Stimulated activated CD8-positive, alpha-beta memory T cell treated with anti-CD3 and anti-CD28 coated beads, Interleukin-15, amount 100 ng/mL, for 4 hours (primary cell): Measurements from ENCODE around the gene SCMH1.

ENCODE experiments used
- DNase-seq, 2 donors: peaks; one replicate each; pipeline ENCODE4 v3.0.0-alpha.2; 2020; ENCODE audit warnings: low read depth in 2 of 2

The SCMH1 gene

DNA sequence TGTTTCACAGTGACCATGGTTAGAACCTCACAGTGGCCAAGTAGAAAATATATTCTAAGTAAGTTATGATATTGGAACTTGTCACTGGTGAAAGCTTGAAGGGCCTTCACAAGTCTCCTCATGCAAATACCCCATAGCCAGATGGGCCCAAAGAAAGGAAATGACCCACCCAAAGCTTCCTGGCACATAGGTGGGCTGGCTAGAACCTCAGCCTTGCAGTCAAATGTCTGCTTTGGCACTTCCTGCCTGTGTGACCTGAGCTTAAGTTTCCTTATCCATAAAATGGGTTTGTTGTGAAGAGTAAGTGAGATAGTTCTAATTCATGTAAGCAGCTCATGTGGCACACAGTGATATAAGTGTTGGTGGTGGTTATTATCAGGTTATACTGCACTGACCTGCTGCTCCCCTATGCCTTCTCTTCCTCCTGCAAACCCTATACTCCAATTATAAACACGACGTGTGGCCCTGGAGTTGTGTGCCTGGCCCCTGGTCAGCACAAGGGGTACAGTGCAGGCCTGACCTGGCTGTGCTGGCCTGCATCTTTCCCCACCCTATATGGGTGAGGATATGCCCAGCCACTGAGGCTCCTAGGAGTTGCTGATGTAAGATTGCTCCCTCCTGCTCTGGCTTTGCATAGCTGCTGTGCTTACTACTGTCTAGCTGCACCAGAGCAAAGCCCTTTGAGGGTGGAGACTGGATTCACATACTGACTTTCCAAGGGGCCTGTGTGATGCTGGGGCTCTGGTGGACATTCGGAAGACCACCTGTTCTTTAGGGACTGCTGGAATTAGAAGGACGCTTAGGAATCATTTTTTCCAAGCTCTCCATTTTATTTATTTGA, 215.9 kb downstream of the SCMH1 start:
- DNase-seq: no peak

DNA sequence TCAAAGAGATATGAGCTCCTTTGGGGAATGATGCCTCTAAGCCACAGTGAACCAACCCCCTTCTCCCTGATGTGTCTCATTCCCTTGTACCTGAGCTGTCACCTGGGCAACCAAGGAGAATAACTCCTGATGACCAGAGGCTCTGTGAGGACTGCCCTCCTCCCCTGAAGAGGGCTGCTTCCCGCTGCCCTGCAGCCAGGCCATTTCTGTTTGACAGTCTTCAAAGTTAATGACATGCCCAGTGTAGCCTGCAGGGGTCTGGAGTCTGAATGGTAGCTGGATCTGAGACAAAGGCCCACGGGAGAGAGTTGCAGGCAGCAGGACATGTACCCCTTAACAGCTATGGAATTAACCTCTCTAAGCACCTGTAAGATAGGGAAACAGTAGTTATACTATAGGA, 217.2 kb downstream of the SCMH1 start:
- no peak for DNase-seq

DNA sequence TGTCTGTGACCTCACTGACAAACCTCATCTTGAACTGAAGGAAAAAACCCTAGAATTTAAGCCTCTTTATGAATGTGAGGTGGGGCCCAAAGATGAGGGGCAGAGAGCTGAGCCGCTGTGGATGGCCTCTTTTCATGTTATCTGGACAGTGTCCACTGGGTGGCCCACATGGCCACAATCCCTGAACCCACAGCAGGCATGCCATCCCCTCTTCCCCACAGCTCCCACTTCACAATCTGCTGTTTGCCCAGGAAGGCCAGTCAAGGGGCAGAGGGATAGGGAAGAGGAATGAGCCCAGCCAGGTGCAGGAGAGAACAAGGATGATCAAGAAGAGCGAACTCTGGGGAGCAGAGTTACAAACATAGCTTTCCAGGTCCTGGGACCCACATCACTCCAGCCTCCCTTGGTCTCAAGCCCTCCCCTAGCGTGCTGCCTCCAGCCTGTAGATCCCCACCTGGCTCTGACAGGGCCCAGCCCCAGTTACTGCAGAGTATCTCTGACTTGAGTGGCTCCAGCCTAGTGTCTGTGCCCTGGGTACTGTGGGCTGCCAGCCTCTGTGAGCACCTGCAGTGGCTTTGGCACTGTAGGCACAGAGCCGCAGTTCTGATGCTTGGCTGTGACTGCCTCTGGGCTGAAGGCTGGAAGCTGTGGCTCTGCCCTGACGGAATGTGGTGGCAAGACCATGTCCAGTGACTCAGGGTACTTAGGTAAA, 218.7 kb downstream of the SCMH1 start:
- DNase-seq: no peak

DNA sequence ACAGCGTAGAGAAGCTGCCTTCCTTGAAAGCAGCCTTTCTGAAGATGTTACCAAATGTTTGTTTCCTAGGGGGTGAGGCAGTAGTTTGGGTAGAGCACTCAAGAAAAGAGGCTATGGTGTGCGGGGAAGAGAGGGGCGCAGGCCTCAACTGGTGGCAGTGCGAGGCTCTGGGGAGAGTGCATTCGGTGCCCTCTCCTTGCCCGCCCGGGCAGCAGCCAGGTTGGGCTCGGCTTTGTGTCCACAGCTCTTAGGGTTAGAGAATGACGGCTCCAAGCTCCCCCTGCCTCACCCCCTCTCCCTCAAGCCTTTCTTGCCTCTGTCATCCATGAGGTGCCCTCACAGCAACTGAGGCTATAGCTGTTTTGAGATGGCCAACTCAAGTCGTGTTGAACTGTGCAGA, 219.7 kb downstream of the SCMH1 start:
- DNase-seq: no peak

DNA sequence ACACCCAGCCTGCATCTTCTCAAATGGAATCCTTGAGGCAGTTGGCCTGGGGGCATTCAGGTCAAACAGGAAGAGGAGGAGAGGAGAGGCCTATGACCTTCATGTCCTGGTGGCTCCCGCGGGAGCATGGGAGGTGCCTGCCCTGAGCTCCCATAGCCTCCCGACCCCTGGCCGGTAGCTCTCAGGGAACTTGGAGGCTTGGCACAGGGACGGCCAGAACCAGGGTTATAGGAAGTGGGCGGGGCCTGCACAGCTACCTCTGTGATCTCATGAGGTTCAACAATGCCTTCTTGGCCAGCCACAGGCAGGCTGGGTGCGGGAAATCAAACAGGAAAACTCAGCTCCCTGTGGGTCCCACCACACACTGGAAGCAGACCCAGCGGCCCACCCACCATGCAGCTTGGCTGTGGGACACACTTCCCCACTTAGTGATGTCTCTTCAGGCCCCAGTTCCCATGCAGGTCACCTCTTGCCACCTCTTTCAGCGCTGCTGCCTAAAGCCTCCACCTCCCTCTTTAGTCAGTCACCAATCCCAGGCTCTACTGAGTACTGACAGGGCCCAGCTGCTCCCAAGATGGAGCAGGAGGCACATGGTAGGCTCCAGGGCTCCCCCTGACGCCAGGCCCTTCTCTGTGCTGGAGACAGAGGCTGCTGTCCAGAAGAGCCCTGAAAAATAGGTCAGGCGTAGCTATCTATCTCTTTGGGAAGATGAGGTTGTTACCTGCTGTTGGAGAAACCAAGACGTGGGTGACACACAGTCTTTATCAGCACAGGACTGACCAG, 220.4 kb downstream of the SCMH1 start, which contains the start of gene SLFNL1:
SLFNL1 (minus strand) TSS at position 200 of the 783 bp plus-strand sequence. CDS start 1,065 bp downstream, outside the sequence.
- no peak for DNase-seq

DNA sequence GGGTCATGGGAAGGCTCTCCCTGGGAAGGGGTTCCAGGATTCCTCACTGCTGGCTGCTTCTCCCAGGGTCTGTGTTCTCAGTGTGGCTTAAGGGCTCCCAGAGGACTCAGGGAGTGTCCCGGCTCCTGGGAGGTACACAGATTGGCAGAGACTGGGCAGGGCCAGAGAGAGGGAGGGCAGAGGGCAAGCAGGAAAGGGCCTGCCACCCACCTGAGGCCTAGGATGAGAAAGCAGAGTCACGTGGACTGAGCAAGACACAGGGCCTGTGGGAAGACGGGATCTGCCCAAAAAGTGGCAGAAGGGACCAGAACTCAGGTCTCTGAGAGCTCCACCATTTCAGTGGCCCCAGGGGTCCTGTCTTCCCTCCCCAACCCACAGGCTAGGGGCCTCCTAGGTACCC, 221.5 kb downstream of the SCMH1 start:
- DNase-seq: no peak

DNA sequence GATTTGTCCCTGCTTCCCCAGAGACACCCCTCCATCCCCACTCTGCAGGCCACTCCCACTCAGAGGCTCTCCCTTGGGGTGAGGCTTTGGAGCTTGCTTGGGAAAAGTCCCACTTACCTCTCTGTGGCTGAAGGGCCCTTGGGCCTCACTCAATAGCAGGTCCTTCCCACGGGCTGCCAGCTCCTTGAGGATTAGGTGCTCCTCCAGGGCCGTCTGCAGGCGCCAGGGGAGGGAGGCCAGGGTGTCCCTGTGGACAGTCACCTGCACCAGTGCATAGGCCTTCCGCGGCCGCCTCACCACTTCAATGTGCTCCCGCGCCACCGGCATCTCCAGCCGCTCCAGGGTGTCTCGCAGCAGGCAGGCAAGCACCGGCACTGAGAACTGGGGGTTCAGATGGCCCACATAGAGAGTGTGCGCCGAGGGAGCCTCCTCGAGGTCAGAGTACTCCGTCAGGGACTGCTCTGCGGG, 222.0 kb downstream of the SCMH1 start:
- DNase-seq: no peak

DNA sequence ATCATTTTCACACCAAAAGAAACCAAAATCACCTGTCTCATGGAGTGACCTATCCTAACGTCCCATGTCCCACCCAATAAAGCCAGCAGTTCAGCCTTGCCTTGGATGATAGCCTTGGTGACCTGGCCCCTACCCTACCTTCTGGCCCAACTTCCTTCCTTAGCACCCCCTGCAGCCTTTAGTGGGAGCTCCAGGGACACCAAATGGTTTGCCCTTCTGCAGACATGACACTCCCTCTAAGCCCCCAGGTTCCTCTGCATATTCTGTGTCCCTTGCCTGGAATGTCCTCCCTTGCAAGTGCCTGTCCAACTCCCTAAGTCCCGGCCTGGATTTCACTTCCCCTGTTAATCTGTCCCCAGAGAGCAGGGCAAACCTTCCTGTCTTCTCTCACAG, 222.8 kb downstream of the SCMH1 start:
- no peak for DNase-seq

DNA sequence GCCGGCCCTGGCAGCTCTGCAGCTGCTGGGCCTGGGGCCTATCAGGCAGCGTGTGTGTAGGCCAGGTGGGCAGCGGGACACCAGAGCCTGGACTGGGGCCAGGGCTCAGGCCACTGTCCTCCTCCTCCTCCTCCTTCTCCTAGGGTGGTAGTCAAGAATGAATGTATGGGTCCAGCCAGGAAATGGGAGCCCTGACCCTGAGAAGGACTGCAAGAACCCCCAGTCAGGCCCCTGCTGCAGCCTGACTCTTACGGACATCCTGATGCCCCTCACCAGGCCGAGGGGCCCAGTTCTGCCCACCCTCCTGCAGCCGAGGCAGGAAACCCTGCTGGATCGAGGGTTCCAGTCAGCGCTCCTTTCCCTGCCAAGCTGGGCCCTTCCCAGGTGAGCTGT, 224.1 kb downstream of the SCMH1 start:
- no peak for DNase-seq

DNA sequence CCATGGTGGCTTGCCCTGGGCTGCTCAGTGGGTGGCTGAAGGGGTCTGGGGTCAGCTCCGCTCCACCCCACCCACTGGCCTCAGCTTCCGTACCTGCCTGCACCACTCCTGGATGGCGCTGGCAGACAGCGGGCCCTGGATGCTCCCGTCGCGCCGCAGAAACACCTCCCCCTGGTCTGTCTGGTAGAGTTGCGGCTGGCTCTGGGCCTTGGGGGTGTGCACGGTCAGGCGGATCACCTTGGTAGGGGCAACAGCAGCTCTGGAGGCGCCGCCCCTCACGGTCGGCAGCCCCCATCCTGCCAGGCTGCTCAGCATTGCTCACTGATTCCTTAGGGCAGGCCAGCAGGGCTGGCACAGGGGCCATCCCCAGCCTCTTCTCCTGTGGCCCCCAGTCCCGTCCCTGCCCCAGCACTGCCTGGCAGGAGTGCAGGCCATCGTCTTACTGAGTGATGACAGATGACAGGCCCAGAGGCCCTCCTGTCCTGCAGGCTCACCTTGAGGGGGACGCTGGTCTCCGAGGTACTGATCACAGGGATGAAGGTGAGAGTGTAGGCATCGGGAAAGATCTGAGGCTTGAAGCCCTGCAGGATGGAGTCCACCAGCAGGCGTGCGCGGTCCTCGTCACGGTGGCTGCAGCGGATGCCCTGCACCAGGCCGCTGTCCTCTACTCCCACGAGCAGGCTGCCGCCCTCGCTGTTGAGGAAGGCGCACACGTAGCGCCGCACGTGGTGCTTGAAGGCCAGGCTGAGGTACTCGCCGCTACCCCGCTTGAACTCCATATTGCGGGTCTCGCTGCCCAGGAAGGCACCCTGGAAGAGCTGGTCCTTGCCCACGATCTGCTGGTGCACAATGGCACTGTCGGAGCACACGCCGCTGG, 224.7 kb downstream of the SCMH1 start:
- no peak for DNase-seq

DNA sequence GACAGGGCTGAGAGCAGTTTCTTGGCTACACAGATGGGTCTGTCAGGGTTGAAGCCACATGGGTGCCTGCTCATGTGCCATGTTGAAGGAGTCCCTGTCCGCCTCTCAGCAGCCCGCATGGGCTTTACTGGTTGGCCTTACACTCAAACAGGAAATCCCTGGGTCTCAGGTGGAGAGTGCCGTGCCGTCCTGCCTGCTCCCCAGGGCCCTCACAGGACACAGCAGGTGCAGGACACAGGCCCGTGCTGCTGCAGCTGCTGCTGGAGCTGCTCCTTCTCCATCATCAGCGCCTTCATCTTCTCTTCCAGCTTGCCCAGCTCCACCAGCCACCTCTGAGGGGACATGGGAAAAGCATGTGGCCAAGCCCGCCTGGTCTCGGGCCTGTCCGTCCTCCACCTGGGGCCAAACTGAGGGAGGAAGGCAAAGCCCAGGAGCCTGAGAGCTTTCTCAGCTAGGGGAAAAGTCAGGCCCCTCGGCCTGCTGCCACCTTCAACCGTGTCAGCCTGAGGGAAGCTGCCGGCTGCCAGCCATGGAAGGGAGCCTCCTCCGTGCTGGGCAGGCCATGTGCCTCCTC, 226.1 kb downstream of the SCMH1 start:
- no peak for DNase-seq

DNA sequence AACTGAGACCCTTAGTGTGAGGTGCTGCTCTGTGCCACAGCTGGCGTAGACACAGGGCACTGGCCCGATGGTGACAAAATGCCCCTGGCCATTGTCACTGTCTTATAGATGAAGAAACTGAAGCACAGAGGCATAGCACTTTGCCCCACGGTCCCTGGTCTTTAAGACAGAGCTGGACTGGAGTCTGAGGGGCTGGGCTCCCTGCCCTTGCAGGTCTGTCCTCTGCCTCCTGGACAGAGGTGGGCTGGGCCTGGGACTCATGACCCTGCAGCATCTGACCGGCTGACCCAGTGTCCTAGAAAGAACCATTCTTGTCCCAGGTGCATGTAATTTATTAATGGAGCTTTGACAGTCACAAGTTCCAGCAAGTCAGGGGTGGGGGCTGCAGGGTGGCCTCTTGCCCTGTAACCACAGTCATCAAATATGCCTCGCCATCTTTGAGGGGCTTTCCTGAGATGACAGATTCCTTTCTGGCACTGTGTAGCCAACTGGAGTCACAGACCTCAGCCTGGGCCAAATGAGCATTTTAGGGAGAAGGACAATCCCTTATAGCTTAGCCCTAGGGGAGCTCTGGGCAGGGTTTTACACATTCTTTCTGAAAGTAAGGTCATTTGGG, 226.7 kb downstream of the SCMH1 start:
- DNase-seq: no peak

DNA sequence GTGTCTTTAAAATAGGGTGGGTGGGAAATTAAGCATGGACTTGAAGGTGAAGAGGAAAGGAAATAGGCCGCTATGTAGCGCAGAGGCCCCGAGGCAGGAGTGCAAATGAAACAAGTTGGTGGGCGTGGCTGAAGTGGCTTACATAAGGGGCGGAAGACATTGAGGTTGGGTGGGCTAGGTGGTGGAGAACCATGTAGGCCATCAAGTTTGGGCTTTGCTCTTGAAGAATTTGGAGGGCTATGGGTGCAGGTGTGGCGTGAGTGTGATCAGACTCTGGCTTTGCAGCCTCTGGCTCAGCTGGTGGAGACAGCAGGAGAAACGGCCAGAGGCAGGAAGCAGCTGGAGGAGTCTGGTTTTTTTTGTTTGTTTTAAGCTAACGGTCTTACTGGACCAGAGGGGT, 227.2 kb downstream of the SCMH1 start:
- DNase-seq: no peak

DNA sequence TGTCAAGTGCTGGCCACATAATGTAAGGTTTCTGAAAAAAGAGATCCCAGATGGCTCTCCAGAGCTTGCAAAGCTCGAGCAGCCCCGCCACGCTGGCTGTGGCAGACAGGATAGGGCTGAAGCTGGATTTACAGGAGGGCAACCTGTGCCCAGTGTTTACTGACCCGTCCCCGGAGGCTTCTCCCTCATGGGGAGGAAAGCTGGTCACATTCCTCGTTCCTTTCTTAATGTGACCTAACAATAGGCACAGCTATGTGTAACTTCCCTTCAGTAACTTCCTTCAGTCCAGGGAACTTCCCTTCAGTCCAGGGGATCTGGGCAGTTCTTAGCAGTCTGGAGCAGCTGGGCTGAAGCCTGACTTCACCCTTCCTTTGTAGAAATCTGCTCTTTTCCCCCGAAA, 228.3 kb downstream of the SCMH1 start:
- no peak for DNase-seq

DNA sequence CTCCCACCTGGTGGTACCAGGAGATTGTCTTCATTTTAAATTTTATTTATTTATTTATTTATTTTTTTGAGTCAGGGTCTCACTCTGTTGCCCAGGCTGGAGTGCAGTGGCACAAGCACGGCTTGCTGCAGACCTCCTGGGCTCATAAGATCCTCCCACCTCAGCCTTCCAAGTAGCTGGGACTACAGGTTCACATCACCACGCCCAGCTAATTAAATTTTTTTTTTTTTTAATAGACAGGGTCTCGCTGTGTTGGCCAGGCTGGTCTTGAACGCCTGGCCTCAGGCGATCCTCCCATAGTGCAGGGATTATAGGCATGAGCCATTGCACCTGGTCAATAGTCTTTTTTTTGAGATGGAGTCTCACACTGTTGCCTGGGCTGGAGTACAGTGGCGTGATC, 229.1 kb downstream of the SCMH1 start:
- no peak for DNase-seq

DNA sequence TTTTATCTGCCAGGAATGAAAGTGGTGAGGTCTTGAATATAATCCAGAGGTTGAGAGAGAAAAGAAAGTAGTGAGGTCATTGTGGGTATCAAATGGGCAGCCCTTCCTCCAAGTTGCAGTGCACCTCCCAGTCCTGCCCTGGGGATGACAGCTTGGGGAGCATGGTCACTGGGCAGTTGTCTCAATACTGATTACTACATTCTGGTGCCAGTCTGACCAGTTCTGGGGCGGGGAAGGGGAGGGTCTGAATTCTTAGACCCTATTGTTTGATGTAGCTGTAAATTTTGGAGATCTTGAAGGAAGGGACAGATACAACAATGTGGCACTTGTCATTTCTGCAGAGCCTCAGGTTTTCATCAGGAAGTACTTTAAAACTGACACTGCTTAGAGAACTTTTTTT, 231.8 kb downstream of the SCMH1 start:
- no peak for DNase-seq

DNA sequence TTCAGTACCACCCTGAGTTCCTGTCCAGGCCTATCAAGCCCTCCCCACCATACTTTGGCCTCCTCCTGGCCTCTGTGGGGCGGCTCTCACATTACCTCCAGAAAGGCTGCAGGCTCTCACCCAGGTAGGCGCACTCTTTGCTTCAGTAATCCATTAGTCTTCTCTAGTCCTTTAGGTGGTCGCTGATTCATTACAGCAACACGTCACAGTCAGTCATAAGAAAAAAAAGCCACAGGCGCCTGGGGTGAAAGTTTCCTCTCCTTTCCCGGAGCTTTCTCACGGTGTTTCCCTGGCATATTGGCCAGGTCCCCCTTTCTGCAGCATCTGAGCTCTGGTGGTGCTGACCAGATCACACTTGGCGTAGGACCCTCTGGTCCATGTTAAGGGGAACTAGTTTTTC, 232.6 kb downstream of the SCMH1 start:
- no peak for DNase-seq

DNA sequence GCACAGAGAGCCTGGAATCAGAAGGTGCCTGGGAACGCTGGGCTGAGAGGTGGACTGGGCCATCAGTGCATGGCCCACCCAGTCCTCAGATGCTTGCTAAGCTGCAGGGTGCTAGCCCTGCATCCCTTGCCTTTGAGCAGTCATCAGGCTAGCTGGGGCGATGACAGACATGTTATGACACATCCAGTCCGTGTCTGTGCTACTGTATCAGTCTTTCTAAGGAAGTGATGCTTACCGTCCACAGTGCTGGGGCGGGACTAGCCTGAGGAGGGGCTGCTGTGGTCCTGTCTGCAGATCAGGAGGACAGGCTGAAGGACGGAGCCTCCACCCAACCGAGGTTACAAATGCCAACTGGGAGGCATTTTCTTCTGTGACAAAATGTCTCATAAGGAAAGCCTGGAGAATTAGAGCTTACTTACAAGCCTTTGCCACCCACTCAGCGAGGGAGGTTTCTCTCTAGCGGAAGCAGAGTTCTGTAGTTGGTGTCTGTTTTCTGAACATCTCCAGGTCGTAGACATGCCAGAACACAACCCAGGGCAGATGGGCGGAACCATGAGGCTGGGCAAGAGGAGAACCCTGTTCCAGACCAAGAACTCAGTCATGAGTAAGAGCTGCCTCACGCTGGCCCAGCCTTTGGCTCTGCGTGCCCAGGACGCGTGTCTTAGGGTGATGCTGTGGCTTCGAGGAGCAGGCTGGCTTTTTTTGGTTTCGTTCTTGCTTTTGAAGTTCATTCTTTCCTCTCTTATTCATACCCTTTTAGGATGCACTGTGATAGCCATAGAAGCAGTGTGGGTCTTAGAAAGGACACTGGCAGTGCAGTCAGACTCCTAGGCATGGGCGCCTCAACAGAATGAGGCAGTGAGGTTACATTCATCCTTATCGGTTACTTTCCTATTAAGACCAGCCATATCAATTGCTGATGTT, 234.9 kb downstream of the SCMH1 start:
- no peak for DNase-seq

DNA sequence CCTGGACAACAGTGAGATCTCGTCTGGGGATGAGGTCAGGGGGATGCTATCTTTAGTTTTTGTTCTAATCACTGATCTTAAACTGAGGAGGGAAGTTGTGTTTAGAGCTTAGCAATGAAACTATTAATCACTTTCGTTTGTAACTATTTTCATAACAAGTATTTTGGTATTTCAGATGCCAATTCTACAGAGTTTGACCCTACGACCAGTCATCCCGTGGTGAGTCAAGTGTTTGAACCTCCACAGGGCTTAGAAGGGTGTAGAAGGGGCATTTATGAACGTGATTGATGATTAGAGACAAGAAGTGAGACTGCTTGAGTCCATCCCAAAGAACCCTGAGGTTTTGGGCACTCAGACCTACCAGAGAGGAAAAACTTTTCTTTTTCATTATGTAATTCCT, 236.2 kb downstream of the SCMH1 start:
- DNase-seq: no peak
